Prostate gland (tissue), 2 donors: ENCODE results near the gene PTPRK.

Source experiments
- POLR2A ChIP-seq: fragments of 450-650 bp; IDR thresholded peaks from one replicate; pipeline ENCODE4 v1.6.1; 2016; ENCODE audit warnings: antibody characterized with exemption, mild to moderate bottlenecking
- POLR2AphosphoS5 ChIP-seq: sonication (generic); formaldehyde crosslinking; IDR thresholded peaks from one replicate; pipeline ENCODE4 v1.6.1; 2017; ENCODE audit warnings: antibody characterized with exemption
- TF ChIP-seq, protein P1 (sequence below), 4 experiments: fragments of 200-600 bp in 2 of 4; fragments of 450-650 bp in 2 of 4; sonication (generic) in 2 of 4; IDR thresholded peaks; 1 replicate in 3 of 4; 2 replicates in 1 of 4; pipeline ENCODE4 v1.5.1; 2016 to 2019; ENCODE audit warnings: antibody characterized with exemption in 4 of 4, mild to moderate bottlenecking in 2 of 4, moderate library complexity in 2 of 4

DNA sequence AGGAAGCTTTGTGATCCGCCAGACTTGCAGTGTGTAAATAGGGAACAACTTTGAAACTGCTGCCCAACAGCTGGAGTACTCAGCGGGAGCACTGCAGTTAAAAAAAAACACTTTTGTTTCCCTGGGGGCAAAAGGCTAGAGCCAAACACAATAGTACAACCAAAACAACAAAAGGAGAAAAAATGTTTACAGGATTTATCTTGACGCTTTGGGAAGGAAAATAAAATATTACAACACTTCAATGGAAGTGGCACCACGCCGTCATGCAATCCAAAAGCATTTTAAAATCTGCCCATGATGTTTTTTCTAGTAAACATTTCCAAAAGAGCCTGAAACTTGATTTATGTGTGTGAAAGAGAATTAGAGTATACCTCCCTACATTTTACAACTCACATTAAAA lies 26.0 kb downstream of the PTPRK start:
- TF ChIP-seq, protein P1, sequence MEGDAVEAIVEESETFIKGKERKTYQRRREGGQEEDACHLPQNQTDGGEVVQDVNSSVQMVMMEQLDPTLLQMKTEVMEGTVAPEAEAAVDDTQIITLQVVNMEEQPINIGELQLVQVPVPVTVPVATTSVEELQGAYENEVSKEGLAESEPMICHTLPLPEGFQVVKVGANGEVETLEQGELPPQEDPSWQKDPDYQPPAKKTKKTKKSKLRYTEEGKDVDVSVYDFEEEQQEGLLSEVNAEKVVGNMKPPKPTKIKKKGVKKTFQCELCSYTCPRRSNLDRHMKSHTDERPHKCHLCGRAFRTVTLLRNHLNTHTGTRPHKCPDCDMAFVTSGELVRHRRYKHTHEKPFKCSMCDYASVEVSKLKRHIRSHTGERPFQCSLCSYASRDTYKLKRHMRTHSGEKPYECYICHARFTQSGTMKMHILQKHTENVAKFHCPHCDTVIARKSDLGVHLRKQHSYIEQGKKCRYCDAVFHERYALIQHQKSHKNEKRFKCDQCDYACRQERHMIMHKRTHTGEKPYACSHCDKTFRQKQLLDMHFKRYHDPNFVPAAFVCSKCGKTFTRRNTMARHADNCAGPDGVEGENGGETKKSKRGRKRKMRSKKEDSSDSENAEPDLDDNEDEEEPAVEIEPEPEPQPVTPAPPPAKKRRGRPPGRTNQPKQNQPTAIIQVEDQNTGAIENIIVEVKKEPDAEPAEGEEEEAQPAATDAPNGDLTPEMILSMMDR (IDR thresholded peaks at IDR 0.05) = no peak
- TF ChIP-seq POLR2AphosphoS5 (no peak), POLR2A (no peak)
